Endothelial cell of umbilical vein (primary cell): ENCODE data around the gene MYOF. TPM values are rescaled to one million over a fixed set of nuclear protein-coding genes. Genes with fewer than 3 reads are reported as not detected.

Experiments used
- BruUV-seq: library from RNA; stranded (reverse); fragments of 400-500 nt; replicated peaks from 2 replicates; lab custom pipeline; 2021; lab: Mats Ljungman, UMichigan
- CTCF ChIA-PET: fragments of 300-600, 350-600 bp; sonication (Branson Sonifier 250); formaldehyde crosslinking; loops from one replicate; lab custom pipeline; 2021; ENCODE audit warnings: antibody characterized with exemption, inconsistent platforms; lab: Charles Lee
- POLR2A ChIA-PET: fragments of 300-600, 350-600 bp; sonication (Branson Sonifier 250); formaldehyde crosslinking; loops from one replicate; lab custom pipeline; 2021; ENCODE audit warnings: antibody characterized with exemption, inconsistent platforms; lab: Charles Lee
- DNase-seq: peaks from one replicate; pipeline ENCODE4 v3.0.0-alpha.2; 2011; ENCODE audit warnings: low read depth, low spot score
- FAIRE-seq: peaks from 2 replicates; lab custom pipeline; 2011; peaks lifted over from hg19 to GRCh38; lab: Jason Lieb, UNC
- H2AFZ ChIP-seq: 2 replicates; pipeline ENCODE4 v1.6.0; 2012; ENCODE audit warnings: low read depth, low read length, control low read depth, inconsistent platforms
- H3K27ac ChIP-seq: 2 replicates; pipeline ENCODE4 v1.5.1; 2011; ENCODE audit warnings: low read depth, mild to moderate bottlenecking, control low read depth, low read length, moderate library complexity; ENCODE audit not compliant: insufficient read depth
- H3K27me3 ChIP-seq, 2 experiments: 2 replicates each; pipeline versions ENCODE4 v1.6.0 to v1.6.1; 2011; ENCODE audit warnings: low read length in 2 of 2, mixed read lengths in 1 of 2; ENCODE audit not compliant: control insufficient read depth in 2 of 2, insufficient read depth in 2 of 2
- H3K36me3 ChIP-seq, 2 experiments: 2 replicates in 1 of 2; 3 replicates in 1 of 2; pipeline ENCODE4 v1.5.1; 2011; ENCODE audit warnings: low read length in 2 of 2, mild to moderate bottlenecking in 1 of 2, moderate library complexity in 1 of 2; ENCODE audit not compliant: control insufficient read depth in 2 of 2, insufficient read depth in 2 of 2; ENCODE audit errors: extremely low read depth in 1 of 2
- H3K4me1 ChIP-seq: 3 replicates; pipeline ENCODE4 v1.5.1; 2011; ENCODE audit warnings: mild to moderate bottlenecking, low read length; ENCODE audit not compliant: control insufficient read depth, insufficient read depth; ENCODE audit errors: extremely low read depth
- H3K4me2 ChIP-seq: 2 replicates; pipeline ENCODE4 v1.6.1; 2011; ENCODE audit warnings: low read length, control low read depth, mixed read lengths; ENCODE audit not compliant: insufficient read depth
- H3K4me3 ChIP-seq, 3 experiments: fragments of 200-600 bp in 1 of 3; sonication (generic), shearing (Covaris generic) in 1 of 3; replicated peaks in 1 of 3; 2 replicates each; pipeline ENCODE4 v1.5.1; 2011 to 2016; ENCODE audit warnings: control low read depth in 3 of 3, low read length in 3 of 3, mild to moderate bottlenecking in 2 of 3, inconsistent platforms in 1 of 3, low read depth in 1 of 3, moderate library complexity in 1 of 3; ENCODE audit not compliant: insufficient read depth in 1 of 3
- H3K79me2 ChIP-seq: 2 replicates; pipeline ENCODE4 v1.6.0; 2012; ENCODE audit warnings: low read length, inconsistent platforms; ENCODE audit not compliant: control insufficient read depth, insufficient read depth
- H3K9ac ChIP-seq: replicated peaks from 2 replicates; pipeline ENCODE3; 2011; ENCODE audit warnings: low read length, control low read depth; ENCODE audit not compliant: insufficient read depth; ENCODE audit errors: extremely low read depth
- H3K9me1 ChIP-seq: replicated peaks from 3 replicates; pipeline ENCODE4 v1.6.0; 2011; ENCODE audit warnings: mild to moderate bottlenecking, low read length; ENCODE audit not compliant: control insufficient read depth, insufficient read depth; ENCODE audit errors: extremely low read depth
- H3K9me3 ChIP-seq: replicated peaks from 2 replicates; pipeline ENCODE4 v1.5.1; 2012; ENCODE audit warnings: low read length, inconsistent platforms; ENCODE audit not compliant: control insufficient read depth, insufficient read depth
- H4K20me1 ChIP-seq: replicated peaks from 2 replicates; pipeline ENCODE3; 2011; ENCODE audit warnings: mild to moderate bottlenecking, low read length; ENCODE audit not compliant: control insufficient read depth, insufficient read depth; ENCODE audit errors: extremely low read depth
- EZH2 ChIP-seq: IDR thresholded peaks from 2 replicates; pipeline ENCODE4 v1.6.1; 2012; ENCODE audit warnings: borderline replicate concordance, low read depth, mild to moderate bottlenecking, moderate library complexity, low read length, inconsistent platforms; ENCODE audit not compliant: severe bottlenecking
- GATA2 ChIP-seq: IDR thresholded peaks from 2 replicates; pipeline ENCODE4 v1.7.0; 2011; ENCODE audit warnings: low read depth, mild to moderate bottlenecking, moderate library complexity, mixed read lengths, low read length; ENCODE audit not compliant: insufficient read length, insufficient read depth
- MAX ChIP-seq: IDR thresholded peaks from 2 replicates; pipeline ENCODE4 v1.6.1; 2011; ENCODE audit not compliant: insufficient read depth, insufficient read length
- MYC ChIP-seq: IDR thresholded peaks from one replicate; pipeline ENCODE4 v1.6.1; 2011; ENCODE audit warnings: mild to moderate bottlenecking, low read depth, low read length
- POLR2A ChIP-seq: IDR thresholded peaks from 2 replicates; pipeline ENCODE4 v1.6.1; 2012; ENCODE audit warnings: low read depth, mild to moderate bottlenecking, control low read depth, low read length
- POLR2AphosphoS5 ChIP-seq: IDR thresholded peaks from 2 replicates; pipeline ENCODE4 v1.6.1; 2012; ENCODE audit warnings: low read depth, mild to moderate bottlenecking, control low read depth, low read length, moderate library complexity; ENCODE audit not compliant: insufficient read depth
- dilution Hi-C: fragments of 300-500 bp; cut with MboI; formaldehyde crosslinking; loops from one replicate; pipeline ENCODE4 v1.15.0; 2019; ENCODE audit warnings: low sequenced_read_pairs; ENCODE audit not compliant: extremely low pct_ligation_motif_present
- intact Hi-C: fragments of 100-400 bp; cut with micrococcal nuclease; formaldehyde crosslinking; loops from one replicate; pipeline ENCODE4 v1.10.0; 2022
- polyA plus RNA-seq, 4 experiments: library from polyadenylated mRNA; depleted of rRNA in 3 of 4; stranded (reverse) in 3 of 4; unstranded in 1 of 4; fragments of >200 nt; gene quantifications; 2 replicates each; pipeline versions ENCODE4 v1.2.1 to v1.2.3, GENCODE V29; 2011 to 2012; ENCODE audit warnings: missing spikeins in 1 of 4
- total RNA-seq: library from RNA; stranded (reverse); gene quantifications from 2 replicates; pipeline ENCODE4 v1.2.3, GENCODE V29; 2021
- TF ChIP-seq, protein P1 (sequence below), 2 donors: IDR thresholded peaks; 1 replicate in 1 of 2; 2 replicates in 1 of 2; pipeline ENCODE4 v1.5.1; 2011; ENCODE audit warnings: low read length in 2 of 2, mild to moderate bottlenecking in 2 of 2, moderate library complexity in 2 of 2, control low read depth in 1 of 2, inconsistent platforms in 1 of 2, low read depth in 1 of 2; ENCODE audit not compliant: insufficient read depth in 1 of 2; ENCODE audit errors: extremely low read depth in 1 of 2

The MYOF gene
- total and polyA plus RNA-seq, 2 donors (not counting 3 experiments of a cell fraction or from before 2014, with no cell fraction given), result 98.4 to 379 TPM

DNA sequence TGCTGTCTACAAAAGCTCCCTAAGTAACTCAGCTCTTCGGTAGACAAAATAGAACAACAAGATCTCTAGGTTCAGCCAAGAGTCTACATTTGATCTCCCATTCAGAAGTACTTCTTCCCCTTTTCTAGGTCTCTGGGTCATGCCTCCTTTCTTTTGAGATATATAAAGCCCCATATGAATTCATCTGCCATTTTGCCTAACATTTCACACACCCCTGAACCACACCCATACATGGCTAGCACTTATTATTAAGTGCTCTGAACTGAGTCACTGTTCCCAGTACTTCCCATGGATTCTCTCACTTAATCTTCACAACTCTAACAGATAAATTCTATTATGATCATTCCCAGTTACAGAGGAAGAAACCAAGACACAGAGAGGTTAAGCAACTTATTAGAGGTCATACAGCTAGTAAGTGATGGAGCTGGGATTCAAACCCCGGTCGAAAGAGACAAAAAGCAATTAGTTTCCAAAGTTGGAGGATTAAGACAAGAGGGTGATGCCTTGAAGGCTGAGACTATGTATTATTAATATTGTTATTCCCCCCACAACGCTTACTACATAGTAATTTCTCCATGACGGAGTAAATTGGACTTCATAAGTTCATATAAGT, 17.3 kb downstream of the MYOF start:
- no TSS peak for BruUV-seq
- Histone ChIP-seq H3K36me3 (peaks cover 7 to 8% of the 10 kb centered on the region in 2 experiments), H3K27ac (peak overlapping the region; percentile 89), H3K9ac (peak overlapping the region; percentile 21), H3K4me3 (no peak overlapping the region), H4K20me1 (no peaks in the 10 kb centered on the region), H3K9me3 (no peaks in the 10 kb centered on the region), H2AFZ (no peak overlapping the region), H3K9me1 (no peaks in the 10 kb centered on the region), H3K79me2 (peaks cover 56% of the 10 kb centered on the region), H3K4me1 (peaks cover 86% of the 10 kb centered on the region), H3K4me2 (peak overlapping the region; percentile 40), H3K27me3 (no peaks in the 10 kb centered on the region)
- FAIRE-seq, result no peak
- ChIA-PET CTCF (interaction anchor here (0.8 to 6.4 kb wide), 9 partner anchors 11 to 89 kb away, joined by 3 to 76 read pairs (median 4); partner anchors contain the start of gene MYOF), POLR2A (interaction anchor here (0.7 to 2.8 kb wide), 5 partner anchors 11 to 28 kb away, joined by 3 to 13 read pairs (median 3); no protein-coding TSS in a partner anchor)
- intact Hi-C loops (loop anchor here (10.0 kb wide), 1 partner anchor 630 kb away; no protein-coding TSS in a partner anchor), dilution Hi-C loops (no loop called here)
- TF ChIP-seq, protein P1, sequence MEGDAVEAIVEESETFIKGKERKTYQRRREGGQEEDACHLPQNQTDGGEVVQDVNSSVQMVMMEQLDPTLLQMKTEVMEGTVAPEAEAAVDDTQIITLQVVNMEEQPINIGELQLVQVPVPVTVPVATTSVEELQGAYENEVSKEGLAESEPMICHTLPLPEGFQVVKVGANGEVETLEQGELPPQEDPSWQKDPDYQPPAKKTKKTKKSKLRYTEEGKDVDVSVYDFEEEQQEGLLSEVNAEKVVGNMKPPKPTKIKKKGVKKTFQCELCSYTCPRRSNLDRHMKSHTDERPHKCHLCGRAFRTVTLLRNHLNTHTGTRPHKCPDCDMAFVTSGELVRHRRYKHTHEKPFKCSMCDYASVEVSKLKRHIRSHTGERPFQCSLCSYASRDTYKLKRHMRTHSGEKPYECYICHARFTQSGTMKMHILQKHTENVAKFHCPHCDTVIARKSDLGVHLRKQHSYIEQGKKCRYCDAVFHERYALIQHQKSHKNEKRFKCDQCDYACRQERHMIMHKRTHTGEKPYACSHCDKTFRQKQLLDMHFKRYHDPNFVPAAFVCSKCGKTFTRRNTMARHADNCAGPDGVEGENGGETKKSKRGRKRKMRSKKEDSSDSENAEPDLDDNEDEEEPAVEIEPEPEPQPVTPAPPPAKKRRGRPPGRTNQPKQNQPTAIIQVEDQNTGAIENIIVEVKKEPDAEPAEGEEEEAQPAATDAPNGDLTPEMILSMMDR (IDR thresholded peaks at IDR 0.05; ENCODE audit: extremely low read depth in 1 of 2, insufficient read depth in 1 of 2, low read depth in 1 of 2, low read length in 2 of 2), result no peak
- no peak for TF ChIP-seq EZH2
- no peak for TF ChIP-seq GATA2
- no peak for TF ChIP-seq POLR2AphosphoS5
- TF ChIP-seq MYC, result no peak
- TF ChIP-seq MAX, result no peak
- TF ChIP-seq POLR2A, result no peak
- DNase-seq, result peak; percentile 49
